SH-SY5Y (cell line): ENCODE measurements around the gene CD101.

ENCODE experiments used
- GATA2 ChIP-seq: IDR thresholded peaks from 2 replicates; pipeline ENCODE4 v1.6.1; 2011; ENCODE audit warnings: mild to moderate bottlenecking, low read depth, low read length
- GATA3 ChIP-seq: IDR thresholded peaks from 2 replicates; pipeline ENCODE4 v1.6.1; 2011; ENCODE audit warnings: low read depth, mild to moderate bottlenecking, low read length, moderate library complexity

DNA sequence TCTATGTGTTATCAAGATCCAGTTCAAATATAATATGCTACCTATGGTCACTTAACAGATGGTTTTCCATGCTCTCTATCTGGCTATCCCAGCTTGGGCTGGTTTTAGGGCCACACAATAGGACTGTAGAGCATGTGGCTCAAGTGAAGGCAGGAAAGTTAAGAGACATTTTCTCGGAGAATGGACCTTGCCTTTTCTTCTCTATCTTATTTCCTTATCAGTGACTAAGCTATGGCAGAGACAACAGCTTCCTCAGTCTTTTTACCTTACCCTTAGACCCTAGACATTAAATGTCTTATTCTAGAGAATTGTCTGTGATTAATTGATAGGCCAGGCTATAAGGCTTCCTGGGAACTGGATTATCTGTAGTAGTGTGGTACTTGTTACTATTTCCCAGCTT is 28.1 kb downstream of the CD101 start:
- no peak for TF ChIP-seq GATA2
- no peak for TF ChIP-seq GATA3
